ENCODE results near the gene LYZL6. TPM values are rescaled to one million over a fixed set of nuclear protein-coding genes. Genes with fewer than 3 reads are reported as not detected.

LYZL6 gene, protein sequence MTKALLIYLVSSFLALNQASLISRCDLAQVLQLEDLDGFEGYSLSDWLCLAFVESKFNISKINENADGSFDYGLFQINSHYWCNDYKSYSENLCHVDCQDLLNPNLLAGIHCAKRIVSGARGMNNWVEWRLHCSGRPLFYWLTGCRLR
- total RNA-seq (2021) (not detected in 3 replicates), Bru-seq, nascent RNA (not detected)
- long read RNA-seq, experiment 1, result 0 reads
- long read RNA-seq, experiment 2, result 0 reads
- long read RNA-seq, experiment 3, result 0 reads

DNA sequence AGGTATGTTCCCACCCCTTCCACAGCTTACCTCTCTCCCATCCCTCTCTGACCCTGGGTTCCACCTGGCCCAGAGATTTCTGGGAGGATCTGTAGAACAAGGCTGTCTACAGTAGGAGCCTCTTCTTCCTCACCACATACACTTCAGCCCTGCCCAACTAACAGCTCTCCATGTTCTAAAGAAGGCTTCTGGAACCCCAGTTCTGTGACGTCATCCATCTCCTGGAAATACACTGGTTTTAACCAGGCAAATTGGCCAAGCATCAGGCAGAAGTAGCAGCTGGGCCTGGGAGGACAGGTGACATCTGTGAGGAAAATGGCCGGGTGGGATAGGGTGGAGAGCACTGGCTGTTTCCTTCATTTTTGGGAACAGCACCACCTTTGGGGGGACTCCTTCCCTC lies at the start of gene LYZL6:
Gene LYZL6 (minus strand): TSS at position 177 of the 400 bp plus-strand sequence. CDS start 4,357 bp downstream, outside the sequence.
- Mint-ChIP-seq H3K36me3 (no peaks in the 10 kb centered on the region), H3K4me3 (no peak within 1 kb of the TSS), H3K27ac (no peak within 1 kb of the TSS), H3K9me3 (peaks cover 4% of the 10 kb centered on the region; the same call in 1 of the 2 replicates), H3K4me1 (no peaks in the 10 kb centered on the region), H3K27me3 (ENCODE audit: low read depth) (no peaks in the 10 kb centered on the region; the same call in 1 of the 2 replicates)
- POLR2A ChIA-PET, result no interaction called here
- DNase-seq (ENCODE audit: low spot score) (no peak), ATAC-seq (no peak)
- CTCF ChIA-PET, result interaction anchor here (1.9 kb wide), 1 partner anchor 129 kb away, joined by 4 read pairs; no protein-coding TSS in a partner anchor
- TF ChIP-seq GTF2I (CRISPR knock-in tag; conservative IDR thresholded peaks at IDR 0.05) (no peak), ESRRA (CRISPR knock-in tag; IDR thresholded peaks at IDR 0.05; ENCODE audit: borderline replicate concordance) (no peak)
- TF ChIP-seq, protein P1, sequence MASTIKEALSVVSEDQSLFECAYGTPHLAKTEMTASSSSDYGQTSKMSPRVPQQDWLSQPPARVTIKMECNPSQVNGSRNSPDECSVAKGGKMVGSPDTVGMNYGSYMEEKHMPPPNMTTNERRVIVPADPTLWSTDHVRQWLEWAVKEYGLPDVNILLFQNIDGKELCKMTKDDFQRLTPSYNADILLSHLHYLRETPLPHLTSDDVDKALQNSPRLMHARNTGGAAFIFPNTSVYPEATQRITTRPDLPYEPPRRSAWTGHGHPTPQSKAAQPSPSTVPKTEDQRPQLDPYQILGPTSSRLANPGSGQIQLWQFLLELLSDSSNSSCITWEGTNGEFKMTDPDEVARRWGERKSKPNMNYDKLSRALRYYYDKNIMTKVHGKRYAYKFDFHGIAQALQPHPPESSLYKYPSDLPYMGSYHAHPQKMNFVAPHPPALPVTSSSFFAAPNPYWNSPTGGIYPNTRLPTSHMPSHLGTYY (CRISPR knock-in tag; IDR thresholded peaks at IDR 0.05), result no peak
- TF ChIP-seq, protein P2, sequence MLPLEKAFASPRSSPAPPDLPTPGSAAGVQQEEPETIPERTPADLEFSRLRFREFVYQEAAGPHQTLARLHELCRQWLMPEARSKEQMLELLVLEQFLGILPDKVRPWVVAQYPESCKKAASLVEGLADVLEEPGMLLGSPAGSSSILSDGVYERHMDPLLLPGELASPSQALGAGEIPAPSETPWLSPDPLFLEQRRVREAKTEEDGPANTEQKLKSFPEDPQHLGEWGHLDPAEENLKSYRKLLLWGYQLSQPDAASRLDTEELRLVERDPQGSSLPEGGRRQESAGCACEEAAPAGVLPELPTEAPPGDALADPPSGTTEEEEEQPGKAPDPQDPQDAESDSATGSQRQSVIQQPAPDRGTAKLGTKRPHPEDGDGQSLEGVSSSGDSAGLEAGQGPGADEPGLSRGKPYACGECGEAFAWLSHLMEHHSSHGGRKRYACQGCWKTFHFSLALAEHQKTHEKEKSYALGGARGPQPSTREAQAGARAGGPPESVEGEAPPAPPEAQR (CRISPR knock-in tag; IDR thresholded peaks at IDR 0.05), result no peak
- TF ChIP-seq, protein P3, sequence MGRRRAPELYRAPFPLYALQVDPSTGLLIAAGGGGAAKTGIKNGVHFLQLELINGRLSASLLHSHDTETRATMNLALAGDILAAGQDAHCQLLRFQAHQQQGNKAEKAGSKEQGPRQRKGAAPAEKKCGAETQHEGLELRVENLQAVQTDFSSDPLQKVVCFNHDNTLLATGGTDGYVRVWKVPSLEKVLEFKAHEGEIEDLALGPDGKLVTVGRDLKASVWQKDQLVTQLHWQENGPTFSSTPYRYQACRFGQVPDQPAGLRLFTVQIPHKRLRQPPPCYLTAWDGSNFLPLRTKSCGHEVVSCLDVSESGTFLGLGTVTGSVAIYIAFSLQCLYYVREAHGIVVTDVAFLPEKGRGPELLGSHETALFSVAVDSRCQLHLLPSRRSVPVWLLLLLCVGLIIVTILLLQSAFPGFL (CRISPR knock-in tag; IDR thresholded peaks at IDR 0.05; ENCODE audit: borderline replicate concordance), result no peak

DNA sequence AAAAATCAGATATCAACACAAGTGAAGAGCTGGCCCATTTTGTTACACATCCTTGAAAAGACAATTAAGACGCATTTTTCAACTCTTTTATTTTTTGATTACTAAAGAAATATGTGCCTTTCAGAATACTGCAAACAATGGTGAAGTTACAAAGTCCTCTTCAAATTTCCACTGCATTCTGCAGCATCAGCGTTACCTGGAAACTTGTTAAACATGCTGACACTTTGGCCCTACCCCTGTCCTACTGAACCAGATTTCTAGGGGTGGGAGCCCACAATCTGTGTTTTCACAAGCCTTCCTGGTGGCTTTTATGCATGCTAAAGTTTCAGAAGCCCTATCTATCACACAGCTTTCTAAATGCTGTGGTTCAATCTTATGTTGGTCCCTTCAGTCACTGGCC lies 47.6 kb upstream of the LYZL6 start:
- no peak overlapping the region for H3K27ac Mint-ChIP-seq
- CTCF ChIA-PET, result interaction anchor here (1.0 kb wide), 1 partner anchor 82 kb away, joined by 3 read pairs; no protein-coding TSS in a partner anchor
- TF ChIP-seq ZNF317 (CRISPR knock-in tag; IDR thresholded peaks at IDR 0.05; ENCODE audit: borderline replicate concordance, low read depth), result no peak
- TF ChIP-seq, protein P4, sequence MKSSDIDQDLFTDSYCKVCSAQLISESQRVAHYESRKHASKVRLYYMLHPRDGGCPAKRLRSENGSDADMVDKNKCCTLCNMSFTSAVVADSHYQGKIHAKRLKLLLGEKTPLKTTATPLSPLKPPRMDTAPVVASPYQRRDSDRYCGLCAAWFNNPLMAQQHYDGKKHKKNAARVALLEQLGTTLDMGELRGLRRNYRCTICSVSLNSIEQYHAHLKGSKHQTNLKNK (CRISPR knock-in tag; IDR thresholded peaks at IDR 0.05), result no peak
- TF ChIP-seq, protein P5, sequence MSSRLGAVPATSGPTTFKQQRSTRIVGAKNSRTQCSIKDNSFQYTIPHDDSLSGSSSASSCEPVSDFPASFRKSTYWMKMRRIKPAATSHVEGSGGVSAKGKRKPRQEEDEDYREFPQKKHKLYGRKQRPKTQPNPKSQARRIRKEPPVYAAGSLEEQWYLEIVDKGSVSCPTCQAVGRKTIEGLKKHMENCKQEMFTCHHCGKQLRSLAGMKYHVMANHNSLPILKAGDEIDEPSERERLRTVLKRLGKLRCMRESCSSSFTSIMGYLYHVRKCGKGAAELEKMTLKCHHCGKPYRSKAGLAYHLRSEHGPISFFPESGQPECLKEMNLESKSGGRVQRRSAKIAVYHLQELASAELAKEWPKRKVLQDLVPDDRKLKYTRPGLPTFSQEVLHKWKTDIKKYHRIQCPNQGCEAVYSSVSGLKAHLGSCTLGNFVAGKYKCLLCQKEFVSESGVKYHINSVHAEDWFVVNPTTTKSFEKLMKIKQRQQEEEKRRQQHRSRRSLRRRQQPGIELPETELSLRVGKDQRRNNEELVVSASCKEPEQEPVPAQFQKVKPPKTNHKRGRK (CRISPR knock-in tag; IDR thresholded peaks at IDR 0.05; ENCODE audit: borderline replicate concordance), result no peak
- no peak for TF ChIP-seq ZBTB21 (CRISPR knock-in tag; IDR thresholded peaks at IDR 0.05; ENCODE audit: borderline replicate concordance)
- TF ChIP-seq JAZF1 (CRISPR knock-in tag; IDR thresholded peaks at IDR 0.05), result no peak
- TF ChIP-seq, protein P1 (CRISPR knock-in tag; IDR thresholded peaks at IDR 0.05), result no peak
- TF ChIP-seq GABPB1 (CRISPR knock-in tag; IDR thresholded peaks at IDR 0.05), result no peak
- POLR2A ChIA-PET, result no interaction called here
- no peak for ATAC-seq
- H3K27me3 Mint-ChIP-seq (ENCODE audit: low read depth), result no peaks in the 10 kb centered on the region
- no peak overlapping the region for H3K4me3 Mint-ChIP-seq
- H3K9me3 Mint-ChIP-seq, result peaks cover 9% of the 10 kb centered on the region
- no peaks in the 10 kb centered on the region for H3K36me3 Mint-ChIP-seq
- H3K4me1 Mint-ChIP-seq, result no peaks in the 10 kb centered on the region
- no peak for DNase-seq (ENCODE audit: low spot score)

DNA sequence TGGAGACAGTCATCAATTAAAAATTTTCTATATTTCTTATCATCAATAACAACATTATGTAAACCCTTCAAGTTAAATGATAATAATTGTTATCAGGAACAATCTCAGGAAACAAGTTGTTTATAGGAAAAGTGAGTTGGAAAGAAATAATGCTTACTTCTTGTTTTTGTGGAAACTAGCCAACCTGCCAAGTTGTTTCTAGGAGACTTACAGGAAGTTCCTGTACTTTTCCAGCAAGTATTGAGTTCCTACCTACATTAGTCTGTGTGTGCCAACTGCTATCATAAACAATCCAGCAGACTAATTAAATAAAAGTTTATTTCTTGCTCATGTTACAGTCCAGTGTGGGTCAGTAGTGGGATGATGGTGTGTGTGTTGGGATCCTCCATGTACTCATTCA lies 44.7 kb upstream of the LYZL6 start:
- DNase-seq (ENCODE audit: low spot score) (no peak), ATAC-seq (no peak)
- Mint-ChIP-seq H3K4me3 (no peak overlapping the region), H3K9me3 (peaks cover 3% of the 10 kb centered on the region; the same call in 1 of the 2 replicates), H3K27me3 (ENCODE audit: low read depth) (no peaks in the 10 kb centered on the region), H3K4me1 (no peaks in the 10 kb centered on the region), H3K36me3 (no peaks in the 10 kb centered on the region), H3K27ac (no peak overlapping the region)
- POLR2A ChIA-PET, result interaction anchor here (0.6 kb wide), 1 partner anchor 162 kb away, joined by 4 read pairs; no protein-coding TSS in a partner anchor
- CTCF ChIA-PET, result interaction anchor here (1.1 kb wide), 1 partner anchor 19 kb away, joined by 3 read pairs; no protein-coding TSS in a partner anchor
- TF ChIP-seq, protein P6, sequence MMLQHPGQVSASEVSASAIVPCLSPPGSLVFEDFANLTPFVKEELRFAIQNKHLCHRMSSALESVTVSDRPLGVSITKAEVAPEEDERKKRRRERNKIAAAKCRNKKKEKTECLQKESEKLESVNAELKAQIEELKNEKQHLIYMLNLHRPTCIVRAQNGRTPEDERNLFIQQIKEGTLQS (CRISPR knock-in tag; conservative IDR thresholded peaks at IDR 0.05), result no peak
- TF ChIP-seq, protein P3 (CRISPR knock-in tag; IDR thresholded peaks at IDR 0.05; ENCODE audit: borderline replicate concordance), result no peak
- TF ChIP-seq SOX15 (CRISPR knock-in tag; IDR thresholded peaks at IDR 0.05), result no peak
- TF ChIP-seq ZNF423 (CRISPR knock-in tag; IDR thresholded peaks at IDR 0.05), result no peak
- TF ChIP-seq, protein P2 (CRISPR knock-in tag; IDR thresholded peaks at IDR 0.05), result no peak
- TF ChIP-seq, protein P7, sequence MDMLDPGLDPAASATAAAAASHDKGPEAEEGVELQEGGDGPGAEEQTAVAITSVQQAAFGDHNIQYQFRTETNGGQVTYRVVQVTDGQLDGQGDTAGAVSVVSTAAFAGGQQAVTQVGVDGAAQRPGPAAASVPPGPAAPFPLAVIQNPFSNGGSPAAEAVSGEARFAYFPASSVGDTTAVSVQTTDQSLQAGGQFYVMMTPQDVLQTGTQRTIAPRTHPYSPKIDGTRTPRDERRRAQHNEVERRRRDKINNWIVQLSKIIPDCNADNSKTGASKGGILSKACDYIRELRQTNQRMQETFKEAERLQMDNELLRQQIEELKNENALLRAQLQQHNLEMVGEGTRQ (CRISPR knock-in tag; IDR thresholded peaks at IDR 0.05), result no peak
- no peak for TF ChIP-seq NR1H2 (CRISPR knock-in tag; IDR thresholded peaks at IDR 0.05)
- TF ChIP-seq TCF7 (CRISPR knock-in tag; IDR thresholded peaks at IDR 0.05; ENCODE audit: low read depth), result no peak
- no peak for TF ChIP-seq CBFB (CRISPR knock-in tag; IDR thresholded peaks at IDR 0.05; ENCODE audit: low read depth)
